Fibroblast of gingiva (primary cell): ENCODE data around the gene EFNA4.

Experiments
- DNase-seq: peaks from one replicate; pipeline ENCODE4 v3.0.0-alpha.2; 2011; ENCODE audit warnings: low read depth

Gene EFNA4

DNA sequence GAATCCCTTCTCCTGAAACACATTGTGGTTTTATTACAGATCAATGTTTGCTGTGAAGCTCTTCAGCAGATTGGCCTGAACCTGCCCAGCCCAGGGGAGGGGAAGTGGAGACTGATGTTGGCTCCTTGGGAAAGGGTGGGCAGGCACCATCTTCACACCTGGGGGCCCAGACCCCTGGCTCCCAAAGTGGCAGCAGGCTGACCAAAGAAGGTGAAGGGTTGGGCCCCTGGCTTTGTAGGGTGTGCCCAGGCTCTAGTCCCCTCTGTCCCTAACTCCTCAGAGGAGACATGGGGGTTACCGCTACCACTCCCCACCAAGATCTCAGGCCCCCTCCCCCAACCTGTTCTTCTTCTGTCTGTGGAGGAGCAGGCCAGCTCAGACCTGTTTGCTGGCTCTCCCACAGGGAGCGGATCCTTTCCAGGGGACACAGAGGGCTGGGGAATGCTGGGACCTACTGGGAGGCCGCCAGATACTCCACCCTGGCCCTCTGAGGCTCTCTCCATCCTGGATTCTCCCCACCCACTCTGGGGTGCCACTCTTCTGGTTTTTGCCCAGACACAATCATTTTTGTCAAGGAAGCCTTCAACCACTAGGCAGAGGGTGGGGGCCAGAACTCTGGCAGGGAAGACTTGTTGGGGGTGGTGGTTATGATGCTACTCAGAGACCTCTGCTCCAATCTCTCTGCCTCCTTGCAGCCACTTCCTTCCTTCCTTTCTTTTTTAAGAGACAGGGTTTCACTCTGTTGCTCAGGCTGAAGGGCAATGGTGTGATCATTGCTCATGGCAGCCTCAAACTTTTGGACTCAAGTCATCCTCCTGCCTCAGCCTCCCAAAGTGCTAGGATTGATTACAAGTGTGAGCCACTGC lies 10.1 kb downstream of the EFNA4 start:
- no peak for DNase-seq

DNA sequence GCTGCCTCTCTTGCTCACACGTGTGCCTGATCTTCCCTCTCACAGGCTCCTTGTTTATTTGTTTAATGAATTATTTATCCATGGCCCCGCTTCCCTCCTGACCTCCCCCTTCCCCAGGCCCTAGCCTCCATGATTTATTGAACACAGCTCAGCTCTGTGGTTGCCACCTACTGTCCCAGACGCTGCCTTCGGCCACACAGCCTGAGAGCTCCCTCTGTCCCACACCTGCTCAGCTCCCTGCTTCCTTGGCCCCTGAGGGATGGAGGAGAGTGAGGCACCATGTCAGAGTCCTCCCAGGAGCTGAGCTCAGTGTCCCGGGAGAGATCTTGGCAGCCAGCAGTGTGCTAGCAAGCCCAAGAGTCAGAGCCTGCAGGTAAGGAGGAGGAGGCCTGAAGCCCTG lies 12.0 kb downstream of the EFNA4 start:
- no peak for DNase-seq

DNA sequence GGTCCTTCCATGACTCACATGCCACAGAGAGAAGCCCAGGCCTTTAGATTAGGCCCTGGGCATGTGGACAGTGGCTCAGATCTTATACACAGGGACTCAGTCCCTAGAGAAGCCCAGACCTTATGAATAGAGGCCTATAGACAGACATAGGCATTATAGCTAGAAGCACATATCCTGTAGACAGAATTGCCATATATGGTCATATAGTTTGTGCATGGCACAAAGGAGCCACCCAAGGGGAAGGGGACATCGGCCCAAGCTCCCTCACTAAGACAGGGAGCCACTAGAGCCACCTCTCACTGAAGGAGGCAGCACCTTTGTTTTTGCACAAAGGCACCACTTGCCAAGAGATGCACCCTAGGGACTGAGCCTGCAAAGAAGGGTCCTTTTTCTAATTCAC lies 12.8 kb downstream of the EFNA4 start:
- no peak for DNase-seq

DNA sequence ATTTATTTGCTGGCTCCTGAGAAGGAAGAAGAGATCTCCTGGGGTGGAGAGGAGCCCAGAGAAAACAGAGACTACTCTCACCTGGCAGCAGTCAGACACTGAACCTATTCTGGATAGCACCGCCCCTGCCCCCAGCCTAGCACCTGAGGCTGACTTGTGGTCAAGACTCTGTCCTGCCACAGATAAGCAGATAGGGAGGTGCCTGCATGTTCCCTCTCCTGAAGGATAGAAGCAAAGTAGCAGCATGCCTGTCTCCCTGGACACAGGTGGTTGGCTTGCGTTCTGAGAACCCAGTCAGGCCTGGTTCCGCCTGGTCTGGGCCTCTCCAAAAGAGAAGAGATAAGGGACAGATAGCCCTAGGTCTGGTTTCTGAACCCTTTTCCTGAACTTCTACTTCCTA lies 13.8 kb downstream of the EFNA4 start:
- DNase-seq, result no peak

DNA sequence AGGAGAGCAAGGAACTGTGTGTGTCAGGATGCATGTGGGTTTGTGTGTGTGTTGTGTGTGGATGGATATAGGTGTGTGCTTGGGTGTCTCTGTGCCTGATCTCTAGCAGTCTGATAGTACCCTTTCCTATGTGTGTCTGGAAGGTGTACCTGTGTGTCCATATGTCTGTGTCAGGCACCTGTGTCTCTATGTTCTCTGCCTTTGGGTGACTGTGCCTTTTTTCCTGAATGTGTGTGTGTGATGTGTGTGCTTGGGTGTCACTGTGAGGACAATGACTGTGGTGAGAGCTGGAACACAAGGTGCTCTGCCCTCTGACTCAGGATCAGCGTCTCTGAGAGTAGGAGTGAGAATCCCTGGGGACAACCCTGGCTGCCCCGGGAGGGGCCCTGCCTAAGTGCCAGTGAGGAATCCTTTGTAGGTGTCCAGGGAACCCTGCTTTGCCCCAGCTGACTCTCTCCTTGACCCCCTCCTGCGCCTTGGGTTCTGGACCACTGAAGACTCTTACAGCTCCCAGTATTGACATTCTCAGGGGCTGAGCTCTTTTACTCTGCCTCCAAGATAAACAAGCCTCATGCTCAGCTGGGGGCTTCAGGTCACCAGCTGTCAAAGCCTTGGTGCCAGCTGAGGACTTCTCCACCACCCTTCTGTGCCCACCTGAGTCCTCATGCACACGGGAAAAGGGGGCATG lies 14.4 kb downstream of the EFNA4 start:
- no peak for DNase-seq

DNA sequence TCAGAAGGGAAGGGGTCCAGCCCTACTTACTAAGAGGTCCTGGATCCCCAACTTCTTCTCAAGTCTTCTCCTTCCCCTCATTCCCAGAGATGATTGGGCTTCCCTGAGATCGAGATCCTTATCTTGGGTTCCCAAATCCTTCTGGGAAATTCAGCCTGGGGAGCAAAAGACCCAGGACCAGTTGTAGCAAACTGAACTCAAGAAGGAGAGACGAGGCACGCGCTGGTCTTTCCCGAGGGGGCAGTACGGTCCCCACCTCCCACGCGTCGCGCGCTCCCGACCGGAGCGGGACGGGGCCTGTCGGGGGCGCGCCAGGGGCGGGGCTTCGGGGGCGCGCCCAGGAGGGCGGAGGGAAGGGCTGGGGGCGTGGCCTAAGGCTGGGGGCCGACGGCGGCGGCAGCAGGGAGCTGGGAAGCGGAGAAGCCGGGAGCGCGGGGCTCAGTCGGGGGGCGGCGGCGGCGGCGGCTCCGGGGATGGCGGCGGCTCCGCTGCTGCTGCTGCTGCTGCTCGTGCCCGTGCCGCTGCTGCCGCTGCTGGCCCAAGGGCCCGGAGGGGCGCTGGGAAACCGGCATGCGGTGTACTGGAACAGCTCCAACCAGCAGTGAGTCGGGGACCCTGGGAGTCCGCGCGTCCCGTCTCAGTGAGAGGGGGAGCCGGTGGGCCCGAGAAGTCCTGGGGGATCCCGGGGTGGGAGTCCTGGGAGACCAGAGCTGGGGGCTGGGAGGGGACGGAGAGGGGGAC lies 15.1 kb downstream of the EFNA4 start, which contains the start of gene EFNA3:
Gene EFNA3, plus strand, starts transcription at position 369 of the 741 bp plus-strand sequence. Its CDS starts 105 bp downstream, at position 474.
- DNase-seq, result peak; percentile 29

DNA sequence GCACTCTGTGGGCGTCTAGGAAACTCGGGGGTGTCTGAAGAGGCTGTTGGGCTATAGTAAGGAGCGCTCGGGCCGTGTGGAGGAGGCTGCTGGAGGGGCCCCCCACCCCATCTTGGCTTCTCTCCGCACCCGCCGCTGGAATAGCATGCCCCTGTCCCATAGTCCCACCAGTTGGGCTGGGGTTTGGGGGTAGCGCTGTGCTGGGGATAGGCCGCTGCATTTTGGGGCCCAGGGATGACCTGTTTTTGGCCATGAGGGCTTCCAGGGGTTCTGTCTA lies 15.6 kb downstream of the EFNA4 start:
- no peak for DNase-seq

DNA sequence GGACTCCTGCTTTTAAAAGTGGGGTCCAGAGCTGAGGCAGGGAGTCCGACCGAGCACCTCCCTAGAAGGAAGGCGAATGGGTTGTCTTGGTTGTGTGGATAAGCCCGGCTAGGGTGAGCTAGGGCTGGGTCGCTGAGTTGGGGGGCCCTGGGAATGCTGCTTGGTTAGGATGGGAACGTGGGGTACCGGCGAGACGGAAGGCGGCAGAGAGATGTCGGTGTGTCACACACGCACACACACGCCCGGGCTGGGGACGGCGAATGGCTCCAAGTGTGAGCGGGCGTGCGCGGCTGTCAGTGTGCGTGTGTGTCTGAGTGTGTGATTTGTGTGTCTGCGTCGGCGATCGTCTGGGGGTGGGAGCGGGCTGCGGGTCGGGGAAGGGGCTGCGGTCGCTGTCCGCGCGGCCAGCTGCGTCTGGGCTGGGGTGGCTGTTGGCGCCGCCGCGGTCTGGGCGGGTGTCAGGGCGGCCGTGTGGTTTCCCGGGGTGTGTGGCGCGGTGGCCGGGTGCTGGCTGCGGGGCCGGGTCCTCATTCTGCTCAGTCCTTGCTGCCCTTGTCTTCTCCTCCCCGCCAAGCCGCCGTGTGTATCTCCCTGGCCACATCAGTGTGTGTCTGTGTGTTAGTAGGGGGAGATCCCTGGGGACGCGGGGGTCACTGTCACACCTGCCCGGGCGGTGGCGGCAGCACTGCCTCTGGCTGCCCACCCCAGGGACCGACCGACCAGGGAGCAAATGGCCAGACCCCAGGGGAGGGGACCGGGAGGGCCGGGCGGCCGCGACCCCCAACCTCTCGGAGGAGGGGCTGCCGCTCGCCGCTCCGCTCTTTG lies 16.2 kb downstream of the EFNA4 start:
- no peak for DNase-seq

DNA sequence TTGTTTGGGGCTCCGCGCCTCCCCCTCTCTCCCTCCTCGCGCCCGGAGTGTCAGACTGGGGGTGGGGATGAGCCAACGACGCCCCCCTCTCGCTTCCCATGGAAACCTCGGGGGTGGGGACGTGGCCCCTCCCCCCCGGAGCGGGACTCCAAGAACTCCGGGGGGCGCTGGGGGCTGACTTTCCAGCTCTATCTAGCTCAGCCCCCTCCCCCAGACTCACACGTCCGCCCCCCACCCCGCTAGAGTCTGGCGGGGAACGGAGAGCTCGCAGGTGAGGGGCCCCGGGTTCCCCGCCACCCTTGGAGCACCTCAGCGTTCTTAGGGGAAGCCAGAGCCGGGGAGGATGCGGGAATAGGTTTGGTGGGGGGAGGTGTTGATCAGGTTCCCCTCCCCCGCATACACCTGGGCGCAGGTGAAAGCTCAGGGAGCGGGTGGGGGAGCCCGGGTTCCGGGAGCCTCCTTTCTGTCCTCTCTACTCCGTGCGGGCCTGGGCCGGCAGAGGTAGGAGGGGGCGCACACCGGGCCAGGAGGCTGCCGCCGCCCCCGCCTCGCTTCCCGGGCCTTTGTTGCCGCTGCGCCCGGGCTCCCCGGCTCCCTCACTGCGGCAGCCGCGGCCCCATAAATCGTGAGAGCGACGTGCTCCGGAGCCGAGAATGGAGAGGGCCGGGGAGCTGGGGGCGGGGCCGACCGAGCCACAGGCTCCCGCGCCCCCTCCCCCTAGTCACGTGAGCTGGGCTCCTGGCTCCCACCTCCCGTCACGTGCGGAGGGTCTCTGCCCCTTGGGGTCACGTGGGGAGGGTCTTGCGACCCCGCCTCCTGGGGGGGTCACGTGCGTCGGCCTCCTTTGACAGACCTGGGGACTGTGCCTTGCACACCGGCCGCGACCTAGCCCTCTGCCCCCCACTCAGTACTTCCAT lies 17.0 kb downstream of the EFNA4 start:
- DNase-seq, result no peak

DNA sequence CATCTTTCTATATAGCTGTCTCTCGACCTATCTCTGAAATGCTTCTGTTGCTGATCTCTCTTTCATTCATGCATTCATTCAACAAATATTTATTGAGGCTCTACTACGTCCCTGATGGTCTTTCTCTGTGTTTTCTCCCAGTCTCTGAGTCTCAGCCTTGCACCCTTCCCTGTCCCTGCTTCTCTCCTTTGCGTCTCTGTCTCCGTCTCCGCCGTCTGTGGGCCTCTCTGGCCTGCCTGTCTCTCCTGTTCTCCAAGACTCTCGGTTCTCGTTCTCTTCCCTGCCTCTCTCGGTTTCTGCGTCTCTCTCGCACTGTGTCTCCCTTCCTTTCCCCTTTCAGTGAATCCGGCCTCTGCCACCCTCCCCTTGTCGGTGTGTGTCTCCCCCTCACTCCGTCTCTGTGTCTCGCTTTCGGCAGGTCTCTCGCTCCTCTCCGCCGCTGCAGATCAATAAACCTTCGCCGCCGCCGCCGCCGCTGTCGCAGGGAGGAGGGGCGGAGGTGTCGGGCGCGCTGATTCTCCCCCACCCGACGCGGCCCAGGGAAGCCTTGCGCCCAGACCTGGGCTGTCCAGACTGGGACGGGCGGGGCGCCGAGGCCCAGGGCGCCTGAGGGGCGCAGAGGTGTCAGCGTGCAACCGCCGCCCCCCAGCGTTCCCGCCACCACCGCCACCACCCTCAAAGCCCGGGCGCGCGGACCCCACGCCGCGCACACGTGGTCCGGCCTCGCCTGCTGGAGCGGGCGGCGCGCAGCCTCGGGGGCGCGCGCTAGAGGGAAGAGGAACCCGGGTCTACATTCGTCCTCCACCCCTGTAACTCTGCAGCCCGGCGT lies 18.1 kb downstream of the EFNA4 start:
- no peak for DNase-seq

DNA sequence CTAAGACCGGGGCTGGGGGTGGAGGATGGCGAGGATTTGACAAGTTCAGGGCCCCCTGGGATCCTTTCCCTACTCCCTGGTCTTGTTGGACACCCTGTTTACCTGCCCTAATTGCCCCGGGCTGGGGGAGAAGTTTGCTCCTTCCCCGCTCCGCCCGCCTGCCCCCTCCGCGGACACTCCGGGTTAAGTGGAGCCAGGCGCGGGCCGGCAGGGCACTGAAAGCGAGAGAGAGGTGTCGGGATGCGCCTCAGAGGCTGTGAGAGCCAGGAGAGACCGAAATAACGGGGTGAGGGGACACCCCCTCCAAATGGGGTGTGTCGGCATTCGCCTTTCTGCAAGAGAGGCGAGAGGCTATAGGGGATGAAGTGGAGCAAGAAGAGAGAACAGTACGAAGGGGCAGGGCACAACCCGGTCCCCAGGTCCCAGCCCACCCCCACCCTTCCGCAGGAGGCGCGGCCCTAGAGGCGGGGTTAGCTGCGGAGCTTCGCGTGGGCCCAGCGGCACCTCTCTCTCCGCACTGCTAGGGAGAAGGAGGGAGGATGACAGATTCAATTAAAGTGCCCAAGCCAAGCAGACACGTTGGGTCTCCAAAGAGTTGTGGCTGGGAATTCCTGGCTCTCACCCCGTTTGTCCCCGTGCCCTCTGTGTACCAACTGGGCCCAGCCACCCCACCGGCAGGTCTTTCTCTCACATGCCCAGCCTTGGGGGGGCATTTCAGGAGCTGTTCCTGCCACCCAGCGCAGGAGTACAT lies 18.9 kb downstream of the EFNA4 start:
- DNase-seq, result no peak

DNA sequence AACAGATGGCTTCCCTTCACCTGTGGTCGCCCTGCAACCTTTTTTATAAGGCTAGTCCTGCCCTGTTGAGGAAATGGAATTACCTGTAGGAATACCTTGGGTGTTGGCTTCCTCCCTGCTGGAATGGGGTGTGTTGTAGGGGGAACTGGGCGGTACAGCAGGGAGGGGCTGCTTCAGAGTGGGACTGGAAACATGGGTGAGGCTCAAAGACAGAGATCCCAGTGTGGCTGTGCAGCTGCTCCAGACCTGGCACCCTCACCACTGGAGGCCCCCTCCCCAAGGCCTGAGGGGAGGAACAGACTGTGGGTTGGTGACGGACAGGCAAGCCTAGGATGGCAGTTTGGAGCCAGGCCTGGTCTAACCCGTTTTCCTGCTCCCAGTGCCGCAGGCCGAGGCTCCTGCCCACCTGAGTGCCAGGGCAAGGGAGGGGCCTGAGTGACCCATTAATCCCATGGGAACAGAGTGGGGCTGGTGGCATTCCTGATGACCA lies 19.6 kb downstream of the EFNA4 start:
- no peak for DNase-seq

DNA sequence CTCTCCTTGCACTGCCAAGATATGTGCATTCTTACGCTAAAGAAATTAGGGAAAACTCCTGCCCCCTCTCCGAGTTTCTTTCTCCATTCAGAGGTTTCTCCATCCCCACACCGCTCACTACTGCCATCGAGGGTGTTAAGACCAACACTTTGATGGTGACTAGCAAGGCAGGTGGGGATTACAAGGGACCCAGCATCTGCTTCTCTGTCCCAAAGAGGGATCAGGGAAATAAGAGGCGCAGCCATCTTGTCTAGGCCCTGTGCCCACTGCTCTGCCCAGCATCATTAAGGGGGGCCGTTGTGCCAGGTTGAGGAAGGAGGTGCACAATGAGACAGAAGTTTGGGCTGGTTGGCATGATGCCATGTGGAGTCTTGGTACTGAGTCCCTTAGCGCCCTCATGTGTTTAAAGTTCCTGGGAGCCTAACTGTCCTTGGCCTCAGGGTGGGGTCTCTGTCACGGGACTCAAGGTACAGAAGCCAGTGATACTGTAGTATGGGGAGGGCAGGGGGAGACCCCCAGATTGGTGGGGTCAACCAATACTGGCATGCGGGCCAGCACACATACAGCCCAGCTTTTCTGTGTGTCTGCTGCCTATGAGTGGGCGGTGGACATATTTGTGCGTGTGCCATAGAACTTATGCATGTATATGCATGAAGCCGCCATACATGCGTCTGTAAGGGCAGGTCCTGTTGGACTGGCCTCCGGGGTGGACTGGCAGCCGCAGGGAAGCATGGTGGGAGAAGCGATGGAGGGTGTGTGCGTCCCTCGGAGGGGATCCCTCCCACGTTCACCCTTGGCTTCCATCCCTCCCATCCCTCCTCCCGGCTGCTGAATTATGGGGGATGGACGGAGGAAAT lies 20.6 kb downstream of the EFNA4 start:
- DNase-seq, result peak; percentile 24

DNA sequence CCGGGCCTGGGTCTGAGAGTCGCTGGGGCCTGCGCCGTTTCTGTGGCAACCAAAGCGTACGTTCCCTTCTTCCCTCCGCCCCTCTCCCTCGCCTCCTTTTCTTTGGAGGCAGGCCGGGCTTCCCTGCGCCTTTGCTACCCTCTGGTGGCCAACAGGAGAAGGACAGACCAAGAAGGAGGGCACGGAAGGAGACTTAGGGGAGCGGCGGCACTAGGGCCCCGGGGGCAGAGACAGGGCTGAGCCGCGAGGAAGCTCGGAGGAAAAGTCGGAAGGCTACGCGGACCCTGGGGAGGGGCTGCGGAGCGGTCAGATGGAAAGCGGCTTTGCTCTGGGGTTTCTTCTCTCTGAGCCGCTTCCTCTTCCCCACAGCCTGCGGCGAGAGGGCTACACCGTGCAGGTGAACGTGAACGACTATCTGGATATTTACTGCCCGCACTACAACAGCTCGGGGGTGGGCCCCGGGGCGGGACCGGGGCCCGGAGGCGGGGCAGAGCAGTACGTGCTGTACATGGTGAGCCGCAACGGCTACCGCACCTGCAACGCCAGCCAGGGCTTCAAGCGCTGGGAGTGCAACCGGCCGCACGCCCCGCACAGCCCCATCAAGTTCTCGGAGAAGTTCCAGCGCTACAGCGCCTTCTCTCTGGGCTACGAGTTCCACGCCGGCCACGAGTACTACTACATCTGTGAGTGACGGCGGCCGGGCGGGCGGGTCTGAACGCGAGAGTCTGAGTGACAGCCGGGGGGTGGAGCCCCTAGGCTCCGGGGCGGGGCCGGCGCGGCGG lies 21.4 kb downstream of the EFNA4 start:
- DNase-seq, result peak; percentile 88

DNA sequence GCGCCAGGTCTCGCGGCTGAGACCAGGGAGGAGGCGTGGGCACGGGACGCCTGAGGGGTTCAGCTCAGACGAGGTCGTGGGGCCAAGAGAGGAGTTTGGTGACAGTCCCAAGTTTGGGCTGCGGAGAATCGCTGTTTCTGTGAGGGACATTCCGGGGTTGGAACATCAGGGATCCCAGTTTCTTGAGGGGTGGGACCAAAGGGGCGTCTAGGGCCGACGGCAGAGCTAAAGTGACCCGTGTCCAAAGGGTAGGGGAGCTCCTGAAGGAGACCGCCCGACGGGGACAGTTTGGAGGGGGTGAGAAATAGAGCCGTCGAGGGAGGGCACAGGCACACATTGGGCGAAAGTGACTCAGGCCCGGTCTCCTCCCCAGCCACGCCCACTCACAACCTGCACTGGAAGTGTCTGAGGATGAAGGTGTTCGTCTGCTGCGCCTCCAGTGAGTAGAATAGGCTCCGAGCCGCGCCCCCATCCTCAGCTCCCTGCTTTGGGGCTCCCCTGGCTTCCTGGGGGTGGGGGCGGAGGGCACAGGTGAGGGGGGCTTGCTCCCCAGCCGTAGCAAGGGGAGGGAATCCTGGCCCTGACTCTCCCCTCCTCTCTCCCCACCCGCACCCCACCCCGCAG lies 22.1 kb downstream of the EFNA4 start:
- no peak for DNase-seq

DNA sequence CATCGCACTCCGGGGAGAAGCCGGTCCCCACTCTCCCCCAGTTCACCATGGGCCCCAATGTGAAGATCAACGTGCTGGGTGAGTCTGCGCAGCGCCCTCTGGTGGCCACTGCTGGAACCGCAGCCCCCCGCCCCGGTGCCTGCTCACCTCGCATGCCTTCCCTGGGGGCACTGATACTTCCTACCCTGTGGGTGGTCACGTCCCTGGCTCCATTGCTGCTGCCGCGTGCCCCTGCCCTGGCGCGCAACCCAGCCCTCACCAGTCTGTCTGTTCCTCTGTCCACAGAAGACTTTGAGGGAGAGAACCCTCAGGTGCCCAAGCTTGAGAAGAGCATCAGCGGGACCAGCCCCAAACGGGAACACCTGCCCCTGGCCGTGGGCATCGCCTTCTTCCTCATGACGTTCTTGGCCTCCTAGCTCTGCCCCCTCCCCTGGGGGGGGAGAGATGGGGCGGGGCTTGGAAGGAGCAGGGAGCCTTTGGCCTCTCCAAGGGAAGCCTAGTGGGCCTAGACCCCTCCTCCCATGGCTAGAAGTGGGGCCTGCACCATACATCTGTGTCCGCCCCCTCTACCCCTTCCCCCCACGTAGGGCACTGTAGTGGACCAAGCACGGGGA lies 22.7 kb downstream of the EFNA4 start:
- DNase-seq, result no peak
